Hepatocyte (in vitro differentiated cells): ENCODE data around the gene RAB4B. TPM values are rescaled to one million over a fixed set of nuclear protein-coding genes. Genes with fewer than 3 reads are reported as not detected.
A peak's percentile ranks its signal among the peaks of the same experiment; 100 is the strongest.

Experiments
- DNase-seq: peaks from one replicate; pipeline ENCODE4 v3.0.0-alpha.2; 2016; ENCODE audit warnings: low spot score
- H2AFZ ChIP-seq: fragments of 200-600 bp; sonication (generic); 2 replicates; pipeline ENCODE4 v1.6.0; 2016; ENCODE audit warnings: antibody characterized with exemption, mild to moderate bottlenecking
- H3K27ac ChIP-seq: fragments of 200-600 bp; sonication (generic); 2 replicates; pipeline ENCODE4 v1.5.1; 2016; ENCODE audit warnings: mild to moderate bottlenecking
- H3K27me3 ChIP-seq: fragments of 200-600 bp; sonication (generic); 2 replicates; pipeline ENCODE4 v1.6.1; 2016
- H3K36me3 ChIP-seq: fragments of 200-600 bp; sonication (generic); replicated peaks from 2 replicates; pipeline ENCODE4 v1.5.1; 2016; ENCODE audit warnings: low read depth; ENCODE audit not compliant: insufficient read depth
- H3K4me1 ChIP-seq: fragments of 200-600 bp; sonication (generic); 2 replicates; pipeline ENCODE4 v1.5.1; 2016; ENCODE audit warnings: mild to moderate bottlenecking, moderate library complexity; ENCODE audit not compliant: insufficient read depth
- H3K4me2 ChIP-seq: fragments of 200-600 bp; sonication (generic); 2 replicates; pipeline ENCODE4 v1.6.0; 2016
- H3K4me3 ChIP-seq: fragments of 200-600 bp; sonication (generic); 2 replicates; pipeline ENCODE4 v1.5.1; 2016; ENCODE audit warnings: mild to moderate bottlenecking
- H3K79me2 ChIP-seq: fragments of 200-600 bp; sonication (generic); 2 replicates; pipeline ENCODE4 v1.6.0; 2017; ENCODE audit warnings: mild to moderate bottlenecking
- H3K9me2 ChIP-seq: fragments of 200-600 bp; sonication (generic); replicated peaks from 2 replicates; pipeline ENCODE4 v1.6.0; 2017; ENCODE audit warnings: mild to moderate bottlenecking; ENCODE audit not compliant: insufficient read depth
- H3K9me3 ChIP-seq: fragments of 200-600 bp; sonication (generic); 2 replicates; pipeline ENCODE4 v1.5.1; 2016; ENCODE audit warnings: low read depth, mild to moderate bottlenecking
- H4K20me1 ChIP-seq: fragments of 200-600 bp; sonication (generic); 2 replicates; pipeline ENCODE4 v1.6.0; 2016; ENCODE audit warnings: mild to moderate bottlenecking; ENCODE audit not compliant: insufficient read depth, poor library complexity, severe bottlenecking
- EZH2 ChIP-seq: fragments of 200-600 bp; sonication (generic); IDR thresholded peaks from 2 replicates; pipeline ENCODE4 v1.6.1; 2016; ENCODE audit warnings: antibody characterized with exemption, mild to moderate bottlenecking, borderline replicate concordance
- EZH2phosphoT487 ChIP-seq: fragments of 200-600 bp; sonication (generic); IDR thresholded peaks from one replicate; pipeline ENCODE4 v1.6.1; 2018; ENCODE audit warnings: antibody characterized with exemption, mild to moderate bottlenecking, low read depth, moderate library complexity; ENCODE audit not compliant: unreplicated experiment, severe bottlenecking
- WGBS: methylation state at CpG from one replicate; pipeline ENCODE4 v1.1.6; 2016; ENCODE audit warnings: low lambda C conversion rate; ENCODE audit errors: missing lambda C conversion rate; 5-methylcytosine and 5-hydroxymethylcytosine counted together
- polyA plus RNA-seq: library from polyadenylated mRNA; unstranded; fragments of >200 nt; fragmentation: Nextera tagmentation; extraction: Ambion mirVana; gene quantifications from 2 replicates; pipeline ENCODE4 v1.2.1, GENCODE V29; 2016
- total RNA-seq: library from RNA; depleted of rRNA; stranded (reverse); fragments of >200 nt; gene quantifications from 2 replicates; pipeline ENCODE4 v1.2.3, GENCODE V29; 2014
- TF ChIP-seq, protein P1 (sequence below): fragments of 200-600 bp; sonication (generic); IDR thresholded peaks from 2 replicates; pipeline ENCODE4 v1.5.1; 2016; ENCODE audit warnings: antibody characterized with exemption, mild to moderate bottlenecking; ENCODE audit not compliant: poor library complexity

The RAB4B gene
- total and polyA plus RNA-seq, 2 experiments from 2014 or later = 20.2 to 49.3 TPM

DNA sequence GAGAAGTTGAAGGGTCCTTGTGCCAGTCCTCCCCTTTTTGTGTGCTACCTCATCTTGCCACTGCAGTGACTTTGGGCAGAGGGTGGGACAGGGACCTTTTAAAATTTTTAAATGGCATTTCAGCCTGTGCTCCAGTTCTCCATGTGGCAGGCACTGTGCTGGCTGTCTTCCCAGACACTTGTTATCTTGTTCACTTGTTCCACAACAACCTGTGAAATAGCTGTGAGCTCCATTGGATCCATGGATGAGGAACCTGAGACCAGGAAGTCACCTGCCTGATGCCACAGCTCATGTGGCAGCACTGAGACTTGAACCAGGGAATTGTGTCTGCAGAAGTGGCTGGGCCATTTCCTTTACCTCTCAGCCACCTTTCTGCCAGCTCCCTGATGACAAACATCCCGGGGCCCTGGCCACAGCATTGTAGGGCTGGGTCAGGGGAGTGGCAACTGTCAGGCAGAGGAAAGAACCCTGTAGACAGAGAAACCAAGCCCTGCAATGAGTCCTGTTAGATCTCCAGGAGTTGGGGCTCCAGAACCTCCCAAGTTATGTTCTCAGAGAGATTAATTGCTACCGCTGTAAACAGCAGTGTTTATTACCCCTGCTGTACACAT is 27.3 kb downstream of the RAB4B start:
- H3K27ac ChIP-seq = peak overlapping the region; percentile 76
- peaks cover 64% of the 10 kb centered on the region for H3K4me1 ChIP-seq
- H3K4me2 ChIP-seq = no peak overlapping the region
- TF ChIP-seq EZH2 (no peak), EZH2phosphoT487 (no peak)
- TF ChIP-seq, protein P1, sequence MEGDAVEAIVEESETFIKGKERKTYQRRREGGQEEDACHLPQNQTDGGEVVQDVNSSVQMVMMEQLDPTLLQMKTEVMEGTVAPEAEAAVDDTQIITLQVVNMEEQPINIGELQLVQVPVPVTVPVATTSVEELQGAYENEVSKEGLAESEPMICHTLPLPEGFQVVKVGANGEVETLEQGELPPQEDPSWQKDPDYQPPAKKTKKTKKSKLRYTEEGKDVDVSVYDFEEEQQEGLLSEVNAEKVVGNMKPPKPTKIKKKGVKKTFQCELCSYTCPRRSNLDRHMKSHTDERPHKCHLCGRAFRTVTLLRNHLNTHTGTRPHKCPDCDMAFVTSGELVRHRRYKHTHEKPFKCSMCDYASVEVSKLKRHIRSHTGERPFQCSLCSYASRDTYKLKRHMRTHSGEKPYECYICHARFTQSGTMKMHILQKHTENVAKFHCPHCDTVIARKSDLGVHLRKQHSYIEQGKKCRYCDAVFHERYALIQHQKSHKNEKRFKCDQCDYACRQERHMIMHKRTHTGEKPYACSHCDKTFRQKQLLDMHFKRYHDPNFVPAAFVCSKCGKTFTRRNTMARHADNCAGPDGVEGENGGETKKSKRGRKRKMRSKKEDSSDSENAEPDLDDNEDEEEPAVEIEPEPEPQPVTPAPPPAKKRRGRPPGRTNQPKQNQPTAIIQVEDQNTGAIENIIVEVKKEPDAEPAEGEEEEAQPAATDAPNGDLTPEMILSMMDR = no peak
- H3K9me3 ChIP-seq = no peaks in the 10 kb centered on the region
- no peaks in the 10 kb centered on the region for H3K27me3 ChIP-seq
- H4K20me1 ChIP-seq = peaks cover 64% of the 10 kb centered on the region
- no peak for DNase-seq
- 81% methylated on average over 2 of the region's 2 CpGs for WGBS
- no peak overlapping the region for H2AFZ ChIP-seq
- no peaks in the 10 kb centered on the region for H3K9me2 ChIP-seq
- no peaks in the 10 kb centered on the region for H3K36me3 ChIP-seq
- H3K4me3 ChIP-seq = no peak overlapping the region
- peaks cover 75% of the 10 kb centered on the region for H3K79me2 ChIP-seq

DNA sequence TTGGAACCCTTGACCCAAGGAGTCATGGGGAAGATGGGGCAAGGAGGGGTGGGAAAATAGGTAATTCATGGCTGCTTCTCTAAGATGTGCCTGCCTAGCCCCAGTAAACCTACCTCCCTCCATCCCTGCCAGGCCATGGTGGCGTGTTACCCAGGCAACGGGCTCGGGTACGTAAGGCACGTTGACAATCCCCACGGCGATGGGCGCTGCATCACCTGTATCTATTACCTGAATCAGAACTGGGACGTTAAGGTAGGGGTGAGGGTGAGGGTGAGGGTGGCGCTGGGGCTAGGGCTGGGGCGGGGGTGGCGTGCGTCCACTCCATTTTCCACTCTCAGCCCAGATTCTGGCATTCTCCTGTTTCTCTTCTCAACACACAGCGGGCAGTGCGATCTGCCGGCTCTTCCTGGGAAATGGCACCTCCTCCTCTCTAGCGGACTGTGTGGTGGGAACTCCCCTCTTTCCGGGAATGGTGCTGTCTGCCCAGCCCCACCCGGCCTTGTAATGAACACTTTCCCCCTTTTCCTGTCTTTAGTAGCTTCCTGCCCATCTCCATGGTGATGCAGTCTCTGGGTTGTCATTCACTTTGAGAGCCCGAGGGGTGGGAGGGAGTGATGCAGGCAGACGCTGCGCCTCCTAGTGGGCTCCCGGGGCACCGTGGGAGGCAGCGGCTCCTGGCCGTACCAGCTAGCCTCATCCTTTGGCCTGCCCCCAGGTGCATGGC is 28.5 kb downstream of the RAB4B start:
- Histone ChIP-seq H2AFZ (no peak overlapping the region), H3K79me2 (peaks cover 62% of the 10 kb centered on the region), H3K27me3 (no peaks in the 10 kb centered on the region), H4K20me1 (peaks cover 52% of the 10 kb centered on the region), H3K36me3 (no peaks in the 10 kb centered on the region), H3K9me3 (no peaks in the 10 kb centered on the region), H3K4me1 (peaks cover 59% of the 10 kb centered on the region), H3K4me3 (no peak overlapping the region), H3K4me2 (peak overlapping the region; percentile 65), H3K27ac (peak overlapping the region; percentile 76), H3K9me2 (no peaks in the 10 kb centered on the region)
- 44% methylated on average over 23 of the region's 26 CpGs for WGBS
- peak; percentile 95 for DNase-seq
- TF ChIP-seq, protein P1 = peak; percentile 85
- TF ChIP-seq EZH2 = no peak

DNA sequence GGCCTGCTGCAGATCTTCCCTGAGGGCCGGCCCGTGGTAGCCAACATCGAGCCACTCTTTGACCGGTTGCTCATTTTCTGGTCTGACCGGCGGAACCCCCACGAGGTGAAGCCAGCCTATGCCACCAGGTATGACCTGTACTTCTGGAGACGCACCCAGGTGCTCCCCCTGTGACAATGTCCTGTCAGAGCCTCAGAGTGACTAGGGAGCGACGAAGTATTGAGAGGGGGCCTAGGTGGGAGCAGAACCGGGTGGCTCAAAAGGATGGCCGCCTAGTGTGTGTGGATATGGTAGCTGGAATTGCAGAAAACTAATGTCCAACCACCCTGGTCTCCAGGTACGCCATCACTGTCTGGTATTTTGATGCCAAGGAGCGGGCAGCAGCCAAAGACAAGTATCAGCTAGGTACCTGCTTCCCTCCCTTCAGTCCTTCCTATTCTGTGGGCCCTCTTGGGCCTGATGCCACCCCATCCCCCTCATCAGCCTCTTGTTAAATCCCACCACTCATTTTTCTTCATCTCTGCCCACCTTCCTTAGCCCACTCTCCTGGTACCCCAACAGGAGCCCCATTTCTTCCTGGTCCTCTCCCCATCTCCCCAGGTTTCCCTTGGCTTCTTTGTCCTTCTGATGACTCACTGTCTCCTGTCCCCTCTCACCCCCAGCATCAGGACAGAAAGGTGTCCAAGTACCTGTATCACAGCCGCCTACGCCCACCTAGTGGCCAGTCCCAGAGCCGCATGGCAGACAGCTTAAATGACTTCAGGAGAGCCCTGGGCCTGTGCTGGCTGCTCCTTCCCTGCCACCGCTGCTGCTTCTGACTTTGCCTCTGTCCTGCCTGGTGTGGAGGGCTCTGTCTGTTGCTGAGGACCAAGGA is 29.3 kb downstream of the RAB4B start:
- no peak overlapping the region for H3K4me3 ChIP-seq
- 78% methylated on average over 18 of the region's 18 CpGs for WGBS

More for the DNA sequence above, 29.3 kb downstream of the RAB4B start:
- DNase-seq = peak; percentile 78
- no peak overlapping the region for H3K4me2 ChIP-seq
- no peak overlapping the region for H2AFZ ChIP-seq
- H3K79me2 ChIP-seq = peaks cover 54% of the 10 kb centered on the region
- peaks cover 60% of the 10 kb centered on the region for H3K4me1 ChIP-seq
- no peak for TF ChIP-seq EZH2
- no peak for TF ChIP-seq EZH2phosphoT487
- TF ChIP-seq, protein P1 = peak; percentile 37
- H3K27me3 ChIP-seq = no peaks in the 10 kb centered on the region
- H3K9me3 ChIP-seq = no peaks in the 10 kb centered on the region
- no peaks in the 10 kb centered on the region for H3K9me2 ChIP-seq
- peaks cover 44% of the 10 kb centered on the region for H4K20me1 ChIP-seq
- no peaks in the 10 kb centered on the region for H3K36me3 ChIP-seq
- peak overlapping the region; percentile 72 for H3K27ac ChIP-seq
